ENCODE measurements around the gene SLC22A3. TPM values are rescaled to one million over a fixed set of nuclear protein-coding genes. Genes with fewer than 3 reads are reported as not detected.
"Not testable (repeated sequence)": the region's sequence is repeated elsewhere in the genome, so short reads cannot be mapped to it uniquely, and the experiment has no call there.

SLC22A3 gene
- total RNA-seq, 1 experiment from 2014 or later, result 0.07 TPM

DNA sequence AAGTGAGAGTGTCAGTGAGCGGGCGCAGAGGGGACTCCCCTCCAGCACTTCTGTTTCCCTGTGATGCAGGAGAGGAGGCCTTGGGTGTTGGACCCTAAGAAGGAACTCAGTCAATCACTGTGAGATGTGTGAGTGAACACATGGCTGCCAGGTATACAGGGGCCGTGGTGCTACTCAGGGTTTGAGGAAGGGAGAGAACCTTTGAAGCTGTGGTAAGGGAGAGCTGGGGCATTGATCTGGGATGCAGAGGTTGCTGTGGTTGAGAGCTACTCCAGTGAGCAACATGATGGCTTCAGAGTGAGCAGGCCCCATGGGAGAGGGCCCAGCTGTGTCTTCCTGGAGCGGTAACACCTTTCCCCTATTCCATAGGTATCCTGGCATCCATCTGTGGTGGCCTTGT lies 99.2 kb downstream of the SLC22A3 start:
- Histone ChIP-seq H3K9me2 (ENCODE audit: insufficient read depth) (no peaks in the 10 kb centered on the region), H4K20me1 (ENCODE audit: insufficient read depth) (no peaks in the 10 kb centered on the region; the same call in 1 of the 2 replicates), H2AFZ (ENCODE audit: low read depth, low read length, poor library complexity, severe bottlenecking) (no peak overlapping the region), H3K79me2 (ENCODE audit: insufficient read depth, low read length) (no peaks in the 10 kb centered on the region), H3K27ac (ENCODE audit: low read depth, low read length) (no peak overlapping the region), H3K36me3 (ENCODE audit: control insufficient read depth in 1 of 2, insufficient read depth in 2 of 2, low read length in 2 of 2) (no peaks in the 10 kb centered on the region), H3K4me3 (replicated peaks in 1 of 2; ENCODE audit: low read depth in 1 of 2, low read length in 2 of 2) (no peak overlapping the region), H3K27me3 (ENCODE audit: insufficient read depth, low read length) (0 out of 2 replicates have a peak, but pooled peaks cover 5% of the 10 kb centered on the region), H3K4me1 (ENCODE audit: control insufficient read depth in 1 of 2, insufficient read depth in 2 of 2, low read length in 2 of 2) (no peaks in the 10 kb centered on the region), H3K4me2 (ENCODE audit: low read length) (no peak overlapping the region), H3K9ac (ENCODE audit: low read length) (no peak overlapping the region), H3K9me3 (ENCODE audit: control insufficient read depth in 1 of 2, insufficient read depth in 1 of 2, low read depth in 1 of 2, low read length in 2 of 2) (no peaks in the 10 kb centered on the region)
- no peak for DNase-seq (ENCODE audit: low read depth, low spot score)
- intact Hi-C loops (cut with micrococcal nuclease), result no loop called here
- TF ChIP-seq EZH2 (IDR thresholded peaks at IDR 0.05) (no peak), CBX3 (IDR thresholded peaks at IDR 0.05; ENCODE audit: low read depth) (no peak), MAX (IDR thresholded peaks at IDR 0.05) (no peak)
- TF ChIP-seq, protein P1, sequence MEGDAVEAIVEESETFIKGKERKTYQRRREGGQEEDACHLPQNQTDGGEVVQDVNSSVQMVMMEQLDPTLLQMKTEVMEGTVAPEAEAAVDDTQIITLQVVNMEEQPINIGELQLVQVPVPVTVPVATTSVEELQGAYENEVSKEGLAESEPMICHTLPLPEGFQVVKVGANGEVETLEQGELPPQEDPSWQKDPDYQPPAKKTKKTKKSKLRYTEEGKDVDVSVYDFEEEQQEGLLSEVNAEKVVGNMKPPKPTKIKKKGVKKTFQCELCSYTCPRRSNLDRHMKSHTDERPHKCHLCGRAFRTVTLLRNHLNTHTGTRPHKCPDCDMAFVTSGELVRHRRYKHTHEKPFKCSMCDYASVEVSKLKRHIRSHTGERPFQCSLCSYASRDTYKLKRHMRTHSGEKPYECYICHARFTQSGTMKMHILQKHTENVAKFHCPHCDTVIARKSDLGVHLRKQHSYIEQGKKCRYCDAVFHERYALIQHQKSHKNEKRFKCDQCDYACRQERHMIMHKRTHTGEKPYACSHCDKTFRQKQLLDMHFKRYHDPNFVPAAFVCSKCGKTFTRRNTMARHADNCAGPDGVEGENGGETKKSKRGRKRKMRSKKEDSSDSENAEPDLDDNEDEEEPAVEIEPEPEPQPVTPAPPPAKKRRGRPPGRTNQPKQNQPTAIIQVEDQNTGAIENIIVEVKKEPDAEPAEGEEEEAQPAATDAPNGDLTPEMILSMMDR (IDR thresholded peaks at IDR 0.05 in 2 of 3, conservative IDR thresholded peaks at IDR 0.05 in 1 of 3; ENCODE audit: borderline replicate concordance in 1 of 3, insufficient read depth in 1 of 3, low read depth in 2 of 3, low read length in 2 of 3), result no peak
- TF ChIP-seq, protein P2, sequence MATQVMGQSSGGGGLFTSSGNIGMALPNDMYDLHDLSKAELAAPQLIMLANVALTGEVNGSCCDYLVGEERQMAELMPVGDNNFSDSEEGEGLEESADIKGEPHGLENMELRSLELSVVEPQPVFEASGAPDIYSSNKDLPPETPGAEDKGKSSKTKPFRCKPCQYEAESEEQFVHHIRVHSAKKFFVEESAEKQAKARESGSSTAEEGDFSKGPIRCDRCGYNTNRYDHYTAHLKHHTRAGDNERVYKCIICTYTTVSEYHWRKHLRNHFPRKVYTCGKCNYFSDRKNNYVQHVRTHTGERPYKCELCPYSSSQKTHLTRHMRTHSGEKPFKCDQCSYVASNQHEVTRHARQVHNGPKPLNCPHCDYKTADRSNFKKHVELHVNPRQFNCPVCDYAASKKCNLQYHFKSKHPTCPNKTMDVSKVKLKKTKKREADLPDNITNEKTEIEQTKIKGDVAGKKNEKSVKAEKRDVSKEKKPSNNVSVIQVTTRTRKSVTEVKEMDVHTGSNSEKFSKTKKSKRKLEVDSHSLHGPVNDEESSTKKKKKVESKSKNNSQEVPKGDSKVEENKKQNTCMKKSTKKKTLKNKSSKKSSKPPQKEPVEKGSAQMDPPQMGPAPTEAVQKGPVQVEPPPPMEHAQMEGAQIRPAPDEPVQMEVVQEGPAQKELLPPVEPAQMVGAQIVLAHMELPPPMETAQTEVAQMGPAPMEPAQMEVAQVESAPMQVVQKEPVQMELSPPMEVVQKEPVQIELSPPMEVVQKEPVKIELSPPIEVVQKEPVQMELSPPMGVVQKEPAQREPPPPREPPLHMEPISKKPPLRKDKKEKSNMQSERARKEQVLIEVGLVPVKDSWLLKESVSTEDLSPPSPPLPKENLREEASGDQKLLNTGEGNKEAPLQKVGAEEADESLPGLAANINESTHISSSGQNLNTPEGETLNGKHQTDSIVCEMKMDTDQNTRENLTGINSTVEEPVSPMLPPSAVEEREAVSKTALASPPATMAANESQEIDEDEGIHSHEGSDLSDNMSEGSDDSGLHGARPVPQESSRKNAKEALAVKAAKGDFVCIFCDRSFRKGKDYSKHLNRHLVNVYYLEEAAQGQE (IDR thresholded peaks at IDR 0.05; ENCODE audit: low read depth), result no peak
- CTCF ChIA-PET, result no interaction called here
- ATAC-seq, result no peak
- RAD21 ChIA-PET (ENCODE audit: low non-redundant PET in 1 of 2, low total read pairs in 2 of 2, uncharacterized antibody in 2 of 2, unreplicated experiment in 2 of 2), result no interaction called here
- BruUV-seq (replicated peaks), result no TSS peak
- POLR2A ChIA-PET, result no interaction called here

DNA sequence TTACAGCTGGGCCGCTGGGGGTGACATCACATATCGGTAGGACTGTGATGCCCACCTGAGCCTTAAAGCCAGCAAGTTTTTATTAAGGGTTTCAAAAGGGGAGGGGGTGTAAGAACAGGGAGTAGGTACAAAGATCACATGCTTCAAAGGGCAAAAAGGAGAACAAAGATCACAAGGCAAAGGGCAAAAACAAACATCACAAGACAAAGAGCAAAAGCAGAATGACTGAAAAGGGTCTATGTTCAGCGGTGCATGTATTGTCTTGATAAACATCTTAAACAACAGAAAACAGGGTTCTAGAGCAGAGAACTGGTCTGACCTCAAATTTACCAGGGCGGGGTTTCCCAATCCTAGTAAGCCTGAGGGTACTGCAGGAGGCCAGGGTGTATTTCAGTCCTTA lies 101.6 kb downstream of the SLC22A3 start:
- intact Hi-C loops (cut with micrococcal nuclease), result loop anchor here (10.0 kb wide), 1 partner anchor 725 kb away; the partner anchor contains the start of gene WTAP

More for the DNA sequence above, 101.6 kb downstream of the SLC22A3 start:
- H2AFZ ChIP-seq (ENCODE audit: low read depth, low read length, poor library complexity, severe bottlenecking); POLR2A ChIA-PET; H3K4me3 ChIP-seq (replicated peaks in 1 of 2; ENCODE audit: low read depth in 1 of 2, low read length in 2 of 2); RAD21 ChIA-PET (ENCODE audit: low non-redundant PET in 1 of 2, low total read pairs in 2 of 2, uncharacterized antibody in 2 of 2, unreplicated experiment in 2 of 2); H3K79me2 ChIP-seq (ENCODE audit: insufficient read depth, low read length); H3K27me3 ChIP-seq (ENCODE audit: insufficient read depth, low read length); H3K4me2 ChIP-seq (ENCODE audit: low read length); H3K36me3 ChIP-seq (ENCODE audit: control insufficient read depth in 1 of 2, insufficient read depth in 2 of 2, low read length in 2 of 2); H4K20me1 ChIP-seq (ENCODE audit: insufficient read depth); H3K9me3 ChIP-seq (ENCODE audit: control insufficient read depth in 1 of 2, insufficient read depth in 1 of 2, low read depth in 1 of 2, low read length in 2 of 2); DNase-seq (ENCODE audit: low read depth, low spot score); H3K27ac ChIP-seq (ENCODE audit: low read depth, low read length); H3K4me1 ChIP-seq (ENCODE audit: control insufficient read depth in 1 of 2, insufficient read depth in 2 of 2, low read length in 2 of 2); H3K9ac ChIP-seq (ENCODE audit: low read length); CTCF ChIA-PET; H3K9me2 ChIP-seq (ENCODE audit: insufficient read depth); BruUV-seq (replicated peaks); ATAC-seq: not testable (repeated sequence)
